Keratinocyte (primary cell): Measurements from ENCODE around the gene DCAF8.

Source experiments
- CTCF ChIP-seq, 3 experiments: IDR thresholded peaks in 1 of 3; conservative IDR thresholded peaks in 1 of 3; optimal IDR thresholded peaks in 1 of 3; 2 replicates in 2 of 3; 3 replicates in 1 of 3; pipeline versions ENCODE3 to v1.5.1; 2011; ENCODE audit warnings: low read length in 3 of 3, mild to moderate bottlenecking in 3 of 3, moderate library complexity in 2 of 3, control low read depth in 1 of 3, inconsistent platforms in 1 of 3; ENCODE audit not compliant: insufficient read depth in 2 of 3; ENCODE audit errors: extremely low read depth in 1 of 3
- EZH2 ChIP-seq: IDR thresholded peaks from one replicate; pipeline ENCODE4 v1.6.1; 2012; ENCODE audit warnings: inconsistent platforms, mild to moderate bottlenecking, low read length, moderate library complexity

- TF ChIP-seq CTCF (optimal IDR thresholded peaks at IDR 0.05 in 1 of 3, IDR thresholded peaks at IDR 0.05 in 1 of 3, conservative IDR thresholded peaks at IDR 0.05 in 1 of 3; ENCODE audit: extremely low read depth in 1 of 3, insufficient read depth in 2 of 3, low read length in 3 of 3) (no peak), EZH2 (no peak)
Measured at GRCh38 chr1:160251011-160251410, 11.3 kb downstream of the DCAF8 start.
